PC-9 (cell line): ENCODE results near the gene CADM2. TPM values are rescaled to one million over a fixed set of nuclear protein-coding genes. Genes with fewer than 3 reads are reported as not detected.

Experiments used
- BruUV-seq: library from RNA; stranded (reverse); fragments of 400-500 nt; replicated peaks from 2 replicates; lab custom pipeline; 2021; lab: Mats Ljungman, UMichigan
- CTCF ChIA-PET: fragments of 300-600 bp; sonication (Branson Sonifier 250); formaldehyde crosslinking; loops from one replicate; lab custom pipeline; 2022; ENCODE audit warnings: antibody characterized with exemption; lab: Charles Lee
- POLR2A ChIA-PET: fragments of 300-600 bp; sonication (Branson Sonifier 250); formaldehyde crosslinking; loops from one replicate; lab custom pipeline; 2022; ENCODE audit warnings: antibody characterized with exemption; ENCODE audit not compliant: unreplicated experiment; lab: Charles Lee
- DNase-seq, 2 experiments: peaks; one replicate each; pipeline versions ENCODE4 v3.0.0 to v3.0.0-alpha.2; 2015 to 2022; ENCODE audit warnings: mixed read lengths in 1 of 2
- H2AFZ ChIP-seq: fragments of 200-600 bp; sonication (generic); 2 replicates; pipeline ENCODE4 v1.8.1; 2017; ENCODE audit warnings: antibody characterized with exemption
- H3F3A ChIP-seq: fragments of 200-600 bp; sonication (generic); 2 replicates; pipeline ENCODE4 v1.8.1; 2017; ENCODE audit warnings: antibody characterized with exemption, mild to moderate bottlenecking, low read depth; ENCODE audit not compliant: insufficient read depth
- H3K27ac ChIP-seq: fragments of 200-600 bp; sonication (generic); 2 replicates; pipeline ENCODE4 v1.6.1; 2016; ENCODE audit warnings: mixed run types
- H3K27me3 ChIP-seq: fragments of 200-600 bp; sonication (generic); 2 replicates; pipeline ENCODE4 v1.6.1; 2016; ENCODE audit warnings: low read depth, mixed run types; ENCODE audit not compliant: insufficient read depth
- H3K36me3 ChIP-seq: fragments of 200-600 bp; sonication (generic); 2 replicates; pipeline ENCODE4 v1.6.1; 2016; ENCODE audit warnings: low read depth, mixed run types
- H3K4me1 ChIP-seq: fragments of 200-600 bp; sonication (generic); replicated peaks from 2 replicates; pipeline ENCODE4 v1.6.1; 2016; ENCODE audit warnings: mixed run types; ENCODE audit not compliant: insufficient read depth
- H3K4me2 ChIP-seq: fragments of 200-600 bp; sonication (generic); 2 replicates; pipeline ENCODE4 v1.6.1; 2017; ENCODE audit warnings: mixed run types
- H3K4me3 ChIP-seq: fragments of 200-600 bp; sonication (generic); 2 replicates; pipeline ENCODE4 v1.6.1; 2016; ENCODE audit warnings: mixed run types
- H3K79me2 ChIP-seq: fragments of 200-600 bp; sonication (generic); 2 replicates; pipeline ENCODE4 v1.6.1; 2017; ENCODE audit warnings: low read depth, mixed run types
- H3K9me2 ChIP-seq: fragments of 200-600 bp; sonication (generic); 2 replicates; pipeline ENCODE4 v1.8.1; 2017; ENCODE audit warnings: mild to moderate bottlenecking; ENCODE audit not compliant: insufficient read depth
- H3K9me3 ChIP-seq: fragments of 200-600 bp; sonication (generic); 2 replicates; pipeline ENCODE4 v1.8.1; 2016; ENCODE audit warnings: low read depth; ENCODE audit not compliant: insufficient read depth
- H4K20me1 ChIP-seq: fragments of 200-600 bp; sonication (generic); 2 replicates; pipeline ENCODE4 v1.8.1; 2017; ENCODE audit not compliant: insufficient read depth
- CTCF ChIP-seq: fragments of 200-600 bp; sonication (generic); conservative IDR thresholded peaks from 2 replicates; pipeline ENCODE4 v1.6.1; 2017; ENCODE audit warnings: mixed run types, antibody characterized with exemption, mild to moderate bottlenecking, moderate library complexity
- EZH2 ChIP-seq: fragments of 200-600 bp; sonication (generic); IDR thresholded peaks from 2 replicates; pipeline ENCODE4 v1.8.0; 2017; ENCODE audit warnings: antibody characterized with exemption, low read depth
- intact Hi-C: fragments of 100-400 bp; cut with micrococcal nuclease; formaldehyde crosslinking; loops from one replicate; pipeline ENCODE4 v1.10.0; 2022; ENCODE audit not compliant: unreplicated experiment
- total RNA-seq: library from RNA; stranded (reverse); gene quantifications from 2 replicates; pipeline ENCODE4 v1.2.3, GENCODE V29; 2021

Gene CADM2
- total RNA-seq, 1 experiment from 2014 or later, result 0.59 TPM

GRCh38 chr3:85355572-85355971, 396.8 kb downstream of the CADM2 start:
- Histone ChIP-seq H4K20me1 (no peaks in the 10 kb centered on the region), H2AFZ (no peak overlapping the region), H3K36me3 (no peaks in the 10 kb centered on the region), H3K27ac (no peak overlapping the region), H3K79me2 (no peaks in the 10 kb centered on the region), H3K4me3 (no peak overlapping the region), H3K27me3 (no peaks in the 10 kb centered on the region), H3K9me2 (no peaks in the 10 kb centered on the region), H3K4me2 (no peak overlapping the region), H3F3A (no peaks in the 10 kb centered on the region), H3K4me1 (no peaks in the 10 kb centered on the region), H3K9me3 (no peaks in the 10 kb centered on the region)
- ChIA-PET POLR2A (no interaction called here), CTCF (no interaction called here)
- TF ChIP-seq CTCF (no peak), EZH2 (no peak)
- BruUV-seq, result no TSS peak
- intact Hi-C loops, result no loop called here
- no peak for DNase-seq

DNA sequence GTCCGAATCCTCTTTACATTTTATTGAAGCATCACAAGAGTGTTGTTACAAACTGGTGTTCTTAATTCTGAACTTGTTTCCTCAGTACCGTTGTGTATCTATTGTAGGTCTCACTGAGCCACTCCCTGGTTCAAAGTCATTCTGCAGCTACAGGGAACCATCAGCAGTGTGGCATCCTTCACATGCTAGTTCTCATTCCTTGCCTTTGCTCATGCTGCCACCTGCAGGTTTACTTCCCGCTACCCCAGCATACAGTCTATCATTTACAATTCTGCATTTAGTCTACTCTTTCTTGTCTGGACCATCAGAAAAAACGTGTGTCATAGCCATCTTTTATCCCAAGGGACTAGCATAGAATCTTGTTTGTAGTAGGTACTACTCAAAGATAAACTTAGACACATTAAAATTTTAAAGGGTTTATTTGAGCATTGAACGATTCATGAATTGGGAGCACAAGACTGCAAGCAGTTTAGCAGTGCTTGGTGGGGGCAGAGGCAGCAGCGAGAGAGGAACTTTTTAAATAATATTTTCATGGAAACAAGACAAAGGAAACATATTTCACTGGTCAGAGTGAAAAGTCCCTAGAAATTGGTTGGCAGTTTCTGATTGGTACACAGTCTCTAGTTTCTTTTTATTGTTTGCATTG, 402.1 kb downstream of the CADM2 start:
- no peaks in the 10 kb centered on the region for H3K36me3 ChIP-seq
- no peaks in the 10 kb centered on the region for H3K9me2 ChIP-seq
- ChIA-PET CTCF (interaction anchor here (0.6 kb wide), 1 partner anchor 211 kb away, joined by 3 read pairs; no protein-coding TSS in a partner anchor), POLR2A (no interaction called here)
- no peaks in the 10 kb centered on the region for H3K79me2 ChIP-seq
- H3K27me3 ChIP-seq, result no peaks in the 10 kb centered on the region
- H3K9me3 ChIP-seq, result no peaks in the 10 kb centered on the region
- BruUV-seq, result no TSS peak
- H3K4me1 ChIP-seq, result no peaks in the 10 kb centered on the region
- no peaks in the 10 kb centered on the region for H3F3A ChIP-seq
- no peak for TF ChIP-seq EZH2
- TF ChIP-seq CTCF, result peak; percentile 77
- intact Hi-C loops, result loop anchor here (1.0 to 10.0 kb wide), 3 partner anchors 214 to 812 kb away; no protein-coding TSS in a partner anchor
- H3K27ac ChIP-seq, result no peak overlapping the region
- H2AFZ ChIP-seq, result no peak overlapping the region
- no peak overlapping the region for H3K4me3 ChIP-seq
- H3K4me2 ChIP-seq, result no peak overlapping the region
- peak in 1 of 2 experiments; percentile 55 for DNase-seq
- no peaks in the 10 kb centered on the region for H4K20me1 ChIP-seq

- Histone ChIP-seq H3K4me2 (no peak overlapping the region), H4K20me1 (no peaks in the 10 kb centered on the region), H2AFZ (no peak overlapping the region), H3F3A (no peaks in the 10 kb centered on the region), H3K36me3 (no peaks in the 10 kb centered on the region), H3K9me3 (no peaks in the 10 kb centered on the region), H3K79me2 (no peaks in the 10 kb centered on the region), H3K4me3 (no peak overlapping the region), H3K27me3 (no peaks in the 10 kb centered on the region), H3K27ac (no peak overlapping the region), H3K9me2 (no peaks in the 10 kb centered on the region), H3K4me1 (no peaks in the 10 kb centered on the region)
- intact Hi-C loops, result loop anchor here (10.0 kb wide), 1 partner anchor 210 kb away; no protein-coding TSS in a partner anchor
- no TSS peak for BruUV-seq
- no peak for TF ChIP-seq EZH2
- no peak for TF ChIP-seq CTCF
- ChIA-PET CTCF (no interaction called here), POLR2A (no interaction called here)
- DNase-seq, result no peak
These were observed 405.6 kb downstream of the CADM2 start for GRCh38 chr3:85364296-85364909.
